Effector memory CD4-positive, alpha-beta T cell (primary cell): ENCODE results near the gene FEM1B.

Experiments
- DNase-seq, 3 donors: peaks; one replicate each; pipeline ENCODE4 v3.0.0-alpha.2; 2020
- H3K27ac ChIP-seq: 2 replicates; pipeline ENCODE4 v1.7.0; 2013; ENCODE audit warnings: mild to moderate bottlenecking, low read length, moderate library complexity; ENCODE audit not compliant: insufficient read depth, poor library complexity, severe bottlenecking
- H3K27me3 ChIP-seq: replicated peaks from 2 replicates; pipeline ENCODE4 v1.7.0; 2013; ENCODE audit warnings: mild to moderate bottlenecking, low read length; ENCODE audit not compliant: insufficient read depth, control insufficient read depth, poor library complexity, severe bottlenecking
- H3K36me3 ChIP-seq: 2 replicates; pipeline ENCODE4 v1.7.0; 2013; ENCODE audit warnings: mild to moderate bottlenecking, low read length, moderate library complexity; ENCODE audit not compliant: control insufficient read depth, insufficient read depth
- H3K4me1 ChIP-seq: 2 replicates; pipeline ENCODE4 v1.7.0; 2013; ENCODE audit warnings: low read length, mild to moderate bottlenecking; ENCODE audit not compliant: control insufficient read depth, insufficient read depth, poor library complexity, severe bottlenecking
- H3K4me3 ChIP-seq: 2 replicates; pipeline ENCODE4 v1.7.0; 2013; ENCODE audit warnings: low read length, low read depth, mild to moderate bottlenecking; ENCODE audit not compliant: insufficient read depth, poor library complexity, severe bottlenecking
- H3K9me3 ChIP-seq: 2 replicates; pipeline ENCODE4 v1.7.0; 2013; ENCODE audit warnings: mild to moderate bottlenecking, low read length, moderate library complexity; ENCODE audit not compliant: control insufficient read depth

Gene FEM1B

DNA sequence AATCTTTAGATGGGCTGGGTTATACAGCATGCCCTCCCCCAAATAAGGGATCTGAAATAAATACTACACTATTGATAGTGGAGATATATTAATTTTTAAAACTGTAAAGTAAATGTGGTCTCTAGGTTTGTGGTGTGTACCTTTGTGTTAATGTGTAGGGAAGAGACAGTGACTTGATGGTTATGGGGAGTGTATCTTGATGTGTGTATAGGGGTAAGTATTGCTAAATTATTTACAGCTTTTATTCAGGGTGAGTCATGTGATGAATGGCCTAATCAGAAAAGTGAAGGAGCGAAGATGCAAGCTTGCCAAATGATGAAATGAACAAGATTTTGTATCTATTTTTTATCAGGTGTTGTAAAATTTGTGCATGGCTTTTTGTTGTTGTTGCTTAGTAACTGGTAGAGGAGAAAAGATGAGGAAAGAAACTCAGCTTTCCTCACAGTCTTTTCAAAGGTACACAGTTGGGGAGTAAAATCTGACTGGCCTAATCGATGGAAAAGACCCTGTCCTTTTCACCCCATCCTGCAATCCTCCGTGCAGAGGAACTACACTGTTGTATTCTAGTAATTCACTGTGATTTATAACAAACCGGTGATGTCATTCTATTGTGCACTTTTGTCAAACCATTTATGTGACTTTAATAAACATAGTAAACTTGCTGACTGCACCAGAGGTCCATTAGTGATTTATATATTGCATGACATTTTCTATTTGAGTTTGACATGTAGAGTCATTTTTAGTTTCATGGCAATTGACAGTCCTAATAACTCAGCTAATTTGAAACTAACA, 17.7 kb downstream of the FEM1B start:
- Histone ChIP-seq H3K9me3 (no peaks in the 10 kb centered on the region), H3K36me3 (peaks cover 14% of the 10 kb centered on the region), H3K27ac (no peak overlapping the region), H3K27me3 (no peaks in the 10 kb centered on the region), H3K4me1 (peaks cover 7% of the 10 kb centered on the region), H3K4me3 (no peak overlapping the region)
- DNase-seq = no peak

DNA sequence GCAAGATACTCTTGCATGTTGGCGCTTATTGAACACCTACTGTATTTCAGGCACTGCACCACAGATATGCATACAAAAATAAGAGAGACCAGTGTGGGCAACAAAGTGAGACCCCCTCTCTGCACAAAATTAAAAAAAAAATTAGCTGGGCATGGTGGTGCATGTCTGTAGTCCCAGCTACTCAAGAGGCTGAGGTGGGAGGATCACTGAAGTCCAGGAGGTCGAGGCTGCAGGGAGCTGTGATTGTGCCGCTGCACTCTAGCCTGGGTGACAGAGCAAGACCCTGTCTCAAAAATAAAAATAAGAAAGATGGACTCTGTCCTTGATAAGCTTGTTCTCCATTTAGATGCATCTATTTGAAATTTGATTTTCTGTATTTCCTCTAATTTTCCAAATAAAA, 20.8 kb downstream of the FEM1B start:
- Histone ChIP-seq H3K9me3 (no peaks in the 10 kb centered on the region), H3K27me3 (no peaks in the 10 kb centered on the region), H3K4me1 (peaks cover 7% of the 10 kb centered on the region), H3K4me3 (peak overlapping the region; percentile 35), H3K36me3 (no peaks in the 10 kb centered on the region), H3K27ac (peak overlapping the region; percentile 3)
- DNase-seq = no peak

DNA sequence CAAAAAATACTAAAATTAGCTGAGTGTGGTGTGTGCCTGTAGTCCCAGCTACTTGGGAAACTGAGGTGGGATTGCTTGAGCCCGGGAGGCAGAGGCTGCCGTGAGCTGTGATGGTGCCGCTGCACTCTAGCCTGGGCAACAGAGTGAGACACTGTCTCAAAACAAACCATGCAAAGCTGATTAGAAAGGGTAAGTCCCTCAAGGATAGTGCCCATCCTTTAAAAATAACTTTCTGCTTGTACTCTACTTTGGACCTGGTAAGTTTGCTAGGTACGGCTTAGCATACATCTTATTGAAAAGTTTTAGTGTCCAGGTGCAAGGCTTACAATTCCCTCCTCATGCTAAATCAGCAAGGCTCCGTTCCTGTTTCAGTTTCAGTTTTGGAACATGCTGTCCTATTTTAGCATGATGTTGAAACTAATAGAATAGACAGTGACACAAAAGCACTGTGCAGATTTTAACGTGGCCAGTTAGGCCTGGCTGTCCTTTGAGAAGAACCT, 21.4 kb downstream of the FEM1B start:
- H3K36me3 ChIP-seq = no peaks in the 10 kb centered on the region
- H3K4me3 ChIP-seq = peak overlapping the region; percentile 35
- DNase-seq = no peak
- peak overlapping the region; percentile 3 for H3K27ac ChIP-seq
- H3K9me3 ChIP-seq = no peaks in the 10 kb centered on the region
- peaks cover 7% of the 10 kb centered on the region for H3K4me1 ChIP-seq
- no peaks in the 10 kb centered on the region for H3K27me3 ChIP-seq

DNA sequence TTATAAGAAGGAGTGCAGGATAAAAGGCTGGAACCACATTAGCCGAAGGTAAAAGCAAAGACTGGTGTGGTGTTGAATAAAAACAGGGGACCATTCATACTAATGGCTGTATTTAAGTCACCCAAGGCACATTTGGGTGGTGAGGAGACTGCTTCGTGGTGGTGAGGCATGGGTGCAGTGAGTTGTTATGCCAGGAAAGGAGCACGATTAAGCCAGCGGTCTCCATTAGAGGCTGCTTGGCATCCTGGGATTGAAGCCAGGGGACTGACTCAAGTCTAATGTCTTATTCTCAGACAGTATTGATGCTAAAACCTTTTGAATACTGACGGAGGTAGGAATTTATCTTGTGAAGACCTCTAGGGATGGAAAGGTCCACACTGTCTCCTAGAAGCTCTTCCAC, 21.9 kb downstream of the FEM1B start:
- no peaks in the 10 kb centered on the region for H3K9me3 ChIP-seq
- peak overlapping the region; percentile 3 for H3K27ac ChIP-seq
- H3K4me1 ChIP-seq = peaks cover 7% of the 10 kb centered on the region
- H3K36me3 ChIP-seq = no peaks in the 10 kb centered on the region
- DNase-seq = no peak
- no peaks in the 10 kb centered on the region for H3K27me3 ChIP-seq
- H3K4me3 ChIP-seq = no peak overlapping the region

DNA sequence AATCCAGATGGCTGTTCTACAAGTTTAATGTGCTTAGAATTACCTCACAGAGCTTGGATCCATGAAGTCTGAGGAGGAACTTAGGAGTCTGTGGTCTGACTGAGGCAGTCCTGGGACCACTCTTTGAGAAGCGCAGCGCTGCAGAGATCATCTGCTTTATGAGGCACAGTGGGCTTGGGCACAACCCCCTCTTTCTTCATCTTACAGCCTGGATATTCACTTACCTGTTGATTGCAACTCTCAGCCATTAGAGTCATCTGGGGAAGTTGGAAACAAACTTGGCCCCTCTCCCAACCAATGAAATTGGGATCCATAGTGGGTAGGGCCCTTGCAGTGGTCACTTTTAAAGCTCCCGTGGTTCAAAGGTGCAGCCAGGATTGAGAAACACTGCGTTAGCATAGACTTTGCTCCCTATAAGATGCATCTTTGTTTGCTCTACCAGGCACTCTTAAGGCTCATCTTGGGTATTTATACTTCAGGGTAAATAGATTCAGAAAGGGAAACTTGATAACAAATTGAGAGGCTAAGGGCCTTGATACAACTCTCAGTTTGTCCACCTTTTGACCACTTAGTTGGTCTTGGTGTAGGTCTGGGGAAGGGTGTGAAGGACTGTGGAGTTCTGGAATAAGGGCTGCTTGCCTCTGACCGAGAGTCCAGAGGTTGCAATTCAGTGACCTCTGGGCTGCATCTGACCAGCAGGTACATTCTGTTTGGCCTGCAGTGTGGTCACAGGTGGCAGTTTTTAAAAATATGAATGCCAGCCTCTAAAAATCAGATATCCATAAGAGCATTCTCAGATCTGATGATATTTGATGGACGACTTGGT, 22.8 kb downstream of the FEM1B start:
- Histone ChIP-seq H3K4me3 (no peak overlapping the region), H3K27ac (no peak overlapping the region), H3K9me3 (no peaks in the 10 kb centered on the region), H3K36me3 (no peaks in the 10 kb centered on the region), H3K4me1 (peaks cover 7% of the 10 kb centered on the region), H3K27me3 (no peaks in the 10 kb centered on the region)
- DNase-seq = no peak

DNA sequence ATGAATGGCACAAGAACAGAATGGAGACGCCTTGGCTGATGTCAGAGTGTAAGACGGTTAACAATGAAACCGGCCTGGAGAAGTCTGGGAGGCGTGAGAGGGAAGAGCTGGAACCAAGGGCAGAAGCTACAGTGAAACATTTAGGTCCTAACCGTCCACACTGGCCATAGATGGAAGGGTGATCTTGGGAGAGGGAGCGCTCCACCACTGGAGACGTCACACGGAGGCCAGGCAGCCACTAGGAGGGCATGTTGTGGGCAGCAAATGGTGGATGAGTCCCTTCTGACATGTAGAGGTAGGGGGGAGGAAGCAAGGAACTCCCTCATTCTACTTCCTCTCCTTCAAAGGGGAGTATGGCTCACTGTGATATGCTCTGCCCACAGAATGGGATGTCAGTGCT, 23.8 kb downstream of the FEM1B start:
- H3K4me1 ChIP-seq = peaks cover 8% of the 10 kb centered on the region
- no peak overlapping the region for H3K4me3 ChIP-seq
- no peaks in the 10 kb centered on the region for H3K36me3 ChIP-seq
- H3K27ac ChIP-seq = no peak overlapping the region
- H3K27me3 ChIP-seq = no peaks in the 10 kb centered on the region
- no peak for DNase-seq
- H3K9me3 ChIP-seq = no peaks in the 10 kb centered on the region

DNA sequence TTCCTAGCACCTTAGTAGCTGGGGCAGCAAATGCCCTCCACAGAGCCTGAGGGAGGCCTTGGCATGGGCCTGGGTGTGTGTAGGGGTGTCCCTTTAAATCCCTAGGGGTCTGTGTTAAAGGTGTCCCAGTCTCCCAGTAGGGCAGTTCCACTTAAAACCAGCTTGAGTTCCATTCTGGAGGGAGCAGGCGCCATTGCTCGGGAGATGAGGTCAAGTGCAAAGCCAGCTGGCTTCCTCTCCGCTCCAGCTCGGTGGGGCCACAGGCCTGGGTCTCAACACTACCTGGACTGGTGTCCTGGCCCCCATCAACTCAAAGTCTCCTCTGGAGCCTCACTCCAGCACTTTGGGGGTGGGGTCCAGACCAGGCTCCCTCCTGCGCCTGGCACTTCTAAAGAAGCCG, 25.2 kb downstream of the FEM1B start:
- Histone ChIP-seq H3K9me3 (no peaks in the 10 kb centered on the region), H3K4me3 (no peak overlapping the region), H3K27ac (no peak overlapping the region), H3K36me3 (no peaks in the 10 kb centered on the region), H3K4me1 (peaks cover 11% of the 10 kb centered on the region), H3K27me3 (no peaks in the 10 kb centered on the region)
- no peak for DNase-seq

DNA sequence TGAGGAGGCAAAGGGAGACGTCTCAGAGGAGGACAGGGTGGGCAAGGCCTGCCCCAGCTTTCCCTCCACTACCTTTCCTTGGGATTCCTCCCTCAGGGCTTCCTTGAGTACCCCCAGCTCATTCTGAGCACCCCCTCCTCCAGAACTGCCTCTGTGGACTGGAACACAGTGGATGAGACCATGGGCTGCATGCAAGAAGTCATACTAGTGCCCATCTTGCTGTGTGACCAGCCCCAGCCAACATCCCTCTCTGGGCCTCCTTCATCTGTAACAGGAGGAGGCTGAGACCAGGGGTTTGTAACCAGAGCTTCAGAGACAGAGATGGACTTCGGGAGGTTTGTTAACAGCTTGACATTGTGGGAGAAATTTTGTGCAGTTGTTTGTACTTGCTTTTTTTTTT, 25.6 kb downstream of the FEM1B start:
- no peak for DNase-seq
- Histone ChIP-seq H3K4me3 (no peak overlapping the region), H3K27me3 (no peaks in the 10 kb centered on the region), H3K4me1 (peaks cover 11% of the 10 kb centered on the region), H3K36me3 (no peaks in the 10 kb centered on the region), H3K27ac (no peak overlapping the region), H3K9me3 (no peaks in the 10 kb centered on the region)

DNA sequence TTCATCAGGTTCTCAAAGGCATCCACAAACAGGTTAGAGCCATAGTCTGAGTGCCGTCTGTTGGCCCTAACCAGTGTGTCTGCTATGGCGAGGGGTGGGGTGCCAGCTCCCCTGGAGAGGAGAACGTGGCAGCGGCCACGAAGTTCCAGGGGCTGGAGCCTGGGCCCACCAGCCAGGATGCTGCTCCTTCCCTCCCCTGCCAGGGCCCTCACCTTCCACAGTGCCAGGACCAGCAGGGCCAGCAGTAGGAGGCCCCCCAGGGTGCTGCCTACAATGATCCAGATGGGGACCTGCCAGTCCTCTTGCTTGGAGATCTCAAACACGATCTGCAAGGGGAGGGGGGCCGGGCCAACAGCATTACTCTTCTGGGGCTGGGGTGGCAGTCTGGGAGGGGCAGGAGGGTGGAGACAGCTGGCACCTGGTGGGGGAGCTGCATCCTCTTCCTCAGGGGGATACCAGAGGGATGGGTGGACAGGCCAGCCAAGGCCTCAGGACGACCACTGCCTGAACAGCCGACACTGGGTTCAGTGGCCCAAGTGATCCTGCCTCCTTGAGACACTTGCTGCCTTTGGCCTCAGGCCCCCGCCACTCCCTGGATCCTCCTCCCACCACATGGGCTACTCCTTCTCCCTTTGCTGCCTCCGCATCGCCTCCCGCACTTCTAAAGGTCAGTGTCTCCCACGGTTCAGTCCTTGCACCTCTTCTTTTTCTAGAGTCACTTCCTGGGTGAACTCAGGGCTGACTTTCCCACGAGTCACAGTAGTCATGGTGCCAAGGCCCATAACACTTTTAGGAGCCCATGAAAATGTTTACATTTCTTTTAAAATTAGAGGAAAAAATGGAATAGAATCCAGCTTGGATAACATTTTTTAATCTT, 26.3 kb downstream of the FEM1B start:
- Histone ChIP-seq H3K4me1 (peaks cover 11% of the 10 kb centered on the region), H3K36me3 (no peaks in the 10 kb centered on the region), H3K9me3 (no peaks in the 10 kb centered on the region), H3K4me3 (no peak overlapping the region), H3K27ac (no peak overlapping the region), H3K27me3 (no peaks in the 10 kb centered on the region)
- DNase-seq = no peak
